GM23338 (cell line): ENCODE data around the gene SCIN. TPM values are rescaled to one million over a fixed set of nuclear protein-coding genes. Genes with fewer than 3 reads are reported as not detected.

Experiments used
- ATAC-seq: fragments of 200-7000 bp; cut with Tn5 transposase; 3 replicates; pipeline ENCODE4 v1.9.1; 2020
- DNase-seq: peaks from one replicate; pipeline ENCODE4 v3.0.0-alpha.2; 2015; ENCODE audit warnings: low spot score
- H2AFZ ChIP-seq: fragments of 200-600 bp; sonication (generic); 2 replicates; pipeline ENCODE4 v1.8.0; 2016; ENCODE audit warnings: antibody characterized with exemption, mild to moderate bottlenecking, moderate library complexity
- H3F3A ChIP-seq: fragments of 200-600 bp; sonication (generic); replicated peaks from 2 replicates; pipeline ENCODE4 v1.8.0; 2017; ENCODE audit warnings: antibody characterized with exemption, mixed run types, low read depth
- H3K27ac ChIP-seq: fragments of 200-600 bp; sonication (generic); 2 replicates; pipeline ENCODE4 v1.6.1; 2016; ENCODE audit warnings: low read depth
- H3K27me3 ChIP-seq: fragments of 200-600 bp; sonication (generic); 2 replicates; pipeline ENCODE4 v1.8.0; 2016; ENCODE audit warnings: mild to moderate bottlenecking, mixed run types, moderate library complexity; ENCODE audit not compliant: insufficient read depth
- H3K36me3 ChIP-seq: fragments of 200-600 bp; sonication (generic); 2 replicates; pipeline ENCODE4 v1.8.0; 2016; ENCODE audit warnings: mild to moderate bottlenecking; ENCODE audit not compliant: insufficient read depth
- H3K4me1 ChIP-seq: fragments of 200-600 bp; sonication (generic); 2 replicates; pipeline ENCODE4 v1.8.0; 2016; ENCODE audit warnings: mild to moderate bottlenecking, moderate library complexity; ENCODE audit not compliant: insufficient read depth
- H3K4me2 ChIP-seq: fragments of 200-600 bp; sonication (generic); 2 replicates; pipeline ENCODE4 v1.7.1; 2017; ENCODE audit warnings: mixed run types
- H3K4me3 ChIP-seq: fragments of 200-600 bp; sonication (generic); 2 replicates; pipeline ENCODE4 v1.6.1; 2016; ENCODE audit warnings: mixed run types
- H3K79me2 ChIP-seq: fragments of 200-600 bp; sonication (generic); replicated peaks from 2 replicates; pipeline ENCODE4 v1.8.0; 2017; ENCODE audit warnings: mild to moderate bottlenecking; ENCODE audit not compliant: insufficient read depth
- H3K9me2 ChIP-seq: fragments of 200-600 bp; sonication (generic); 2 replicates; pipeline ENCODE4 v1.8.0; 2017; ENCODE audit not compliant: insufficient read depth
- H4K20me1 ChIP-seq: fragments of 200-600 bp; sonication (generic); replicated peaks from 2 replicates; pipeline ENCODE4 v1.8.0; 2017; ENCODE audit warnings: mild to moderate bottlenecking; ENCODE audit not compliant: insufficient read depth
- H3K27ac Mint-ChIP-seq: 2 replicates; pipeline ENCODE4 v1.8.0; 2020; ENCODE audit warnings: inconsistent platforms, mild to moderate bottlenecking, moderate library complexity, mixed read lengths
- H3K27me3 Mint-ChIP-seq: 3 replicates; pipeline ENCODE4 v1.8.0; 2022; ENCODE audit warnings: low read depth, mild to moderate bottlenecking, moderate library complexity, mixed read lengths, inconsistent platforms; ENCODE audit not compliant: insufficient read depth, poor library complexity
- H3K36me3 Mint-ChIP-seq: 3 replicates; pipeline ENCODE4 v1.8.0; 2021; ENCODE audit warnings: low read depth, mild to moderate bottlenecking, inconsistent platforms, moderate library complexity, mixed read lengths
- H3K4me1 Mint-ChIP-seq: 3 replicates; pipeline ENCODE4 v1.8.0; 2020; ENCODE audit warnings: mild to moderate bottlenecking, inconsistent platforms, mixed read lengths
- H3K4me3 Mint-ChIP-seq: 3 replicates; pipeline ENCODE4 v1.8.0; 2021; ENCODE audit warnings: moderate library complexity, mild to moderate bottlenecking, inconsistent platforms, mixed read lengths
- H3K9me3 Mint-ChIP-seq: 3 replicates; pipeline ENCODE4 v1.8.0; 2020; ENCODE audit warnings: moderate library complexity, mild to moderate bottlenecking, inconsistent platforms, mixed read lengths
- CREB1 ChIP-seq: fragments of 250-450 bp; sonication (Bioruptor Pico); IDR thresholded peaks from 2 replicates; pipeline ENCODE4 v1.5.0; 2020; ENCODE audit warnings: low read depth, mild to moderate bottlenecking, moderate library complexity
- EZH2 ChIP-seq: fragments of 200-600 bp; sonication (generic); IDR thresholded peaks from one replicate; pipeline ENCODE4 v1.8.0; 2017; ENCODE audit warnings: antibody characterized with exemption, mild to moderate bottlenecking, low read depth; ENCODE audit not compliant: unreplicated experiment
- EZH2phosphoT487 ChIP-seq: fragments of 200-600 bp; sonication (generic); IDR thresholded peaks from one replicate; pipeline ENCODE4 v1.8.1; 2018; ENCODE audit warnings: antibody characterized with exemption; ENCODE audit not compliant: unreplicated experiment
- JUNB ChIP-seq: IDR thresholded peaks from one replicate; pipeline ENCODE4 v1.6.1; 2016; ENCODE audit warnings: antibody characterized with exemption; ENCODE audit not compliant: unreplicated experiment
- NANOG ChIP-seq: IDR thresholded peaks from 2 replicates; pipeline ENCODE4 v1.6.1; 2016; ENCODE audit warnings: antibody characterized with exemption, borderline replicate concordance
- POLR2AphosphoS5 ChIP-seq: IDR thresholded peaks from 2 replicates; pipeline ENCODE4 v1.6.1; 2016; ENCODE audit warnings: antibody characterized with exemption, low read depth
- STAT1 ChIP-seq: IDR thresholded peaks from one replicate; pipeline ENCODE4 v1.6.1; 2016; ENCODE audit warnings: antibody characterized with exemption; ENCODE audit not compliant: unreplicated experiment
- ZNF114 ChIP-seq: fragments of 250-450 bp; sonication (Bioruptor Pico); IDR thresholded peaks from 2 replicates; pipeline ENCODE4 v1.5.0; 2020; ENCODE audit warnings: mild to moderate bottlenecking, moderate library complexity
- polyA plus RNA-seq: library from polyadenylated mRNA; unstranded; fragments of >200 nt; fragmentation: Nextera tagmentation; extraction: Ambion mirVana; gene quantifications from 2 replicates; pipeline ENCODE4 v1.2.1, GENCODE V29; 2016
- total RNA-seq: library from RNA; depleted of rRNA; stranded (reverse); fragments of >200 nt; shearing (Covaris generic); gene quantifications from 2 replicates; pipeline ENCODE4 v1.2.3, GENCODE V29; 2014
- TF ChIP-seq, protein P1 (sequence below), 2 experiments: fragments of 200-600 bp in 1 of 2; sonication (generic) in 1 of 2; conservative IDR thresholded peaks; 2 replicates each; pipeline versions ENCODE4 v1.5.1 to v1.6.1; 2016 to 2017; ENCODE audit warnings: antibody characterized with exemption in 2 of 2, low read depth in 2 of 2, mild to moderate bottlenecking in 2 of 2, moderate library complexity in 1 of 2
- TF ChIP-seq, protein P2 (sequence below): IDR thresholded peaks from 2 replicates; pipeline ENCODE4 v1.6.1; 2016; ENCODE audit warnings: antibody characterized with exemption
- TF ChIP-seq, protein P3 (sequence below): IDR thresholded peaks from one replicate; pipeline ENCODE4 v1.6.1; 2018; ENCODE audit warnings: antibody characterized with exemption; ENCODE audit not compliant: unreplicated experiment
- TF ChIP-seq, protein P4 (sequence below): fragments of 250-450 bp; sonication (Bioruptor Pico); IDR thresholded peaks from 2 replicates; pipeline ENCODE4 v1.5.0; 2020; ENCODE audit warnings: mild to moderate bottlenecking, moderate library complexity

The SCIN gene
- total and polyA plus RNA-seq, 2 experiments from 2014 or later: 0.80 to 0.92 TPM

DNA sequence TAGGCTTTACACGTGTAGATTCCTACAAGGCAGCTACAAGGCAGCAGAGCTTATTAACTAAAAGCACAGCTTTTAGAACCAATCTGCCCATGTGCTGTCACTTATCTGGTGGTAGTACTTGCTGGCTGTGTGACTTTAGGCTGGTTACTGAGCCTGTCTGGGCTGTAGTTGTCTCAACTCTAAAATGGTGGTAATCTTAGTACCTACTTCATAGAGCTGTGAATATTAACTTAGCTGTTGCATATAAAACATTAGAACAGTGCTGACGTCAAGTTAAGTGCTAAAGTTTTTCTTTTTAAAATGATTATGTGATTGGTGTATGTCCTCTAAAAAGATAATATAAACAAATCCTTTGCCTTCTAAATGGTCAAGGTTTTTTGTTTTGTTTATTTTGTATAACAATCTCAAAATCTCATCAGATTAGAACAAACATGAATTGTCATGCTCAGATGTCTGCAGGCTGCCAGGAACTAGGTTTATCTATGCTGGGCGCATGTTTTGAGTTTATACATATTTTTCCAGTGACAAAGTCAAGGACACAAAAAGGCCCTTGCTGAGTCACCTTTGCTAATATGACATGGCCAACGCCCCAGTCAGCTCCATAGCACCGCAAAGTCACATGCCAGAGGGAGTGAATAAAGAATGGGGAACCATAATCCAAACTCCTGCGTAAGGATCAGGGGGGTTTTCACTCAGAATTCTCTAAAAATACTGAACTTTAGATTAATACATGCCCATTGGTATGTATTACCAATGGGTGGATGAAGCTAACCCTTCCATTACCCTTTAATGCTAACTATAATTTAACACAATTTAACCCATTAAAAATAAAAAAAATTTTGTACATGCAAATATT, 77.1 kb downstream of the SCIN start (continued):
- TF ChIP-seq JUNB (no peak), EZH2 (no peak), POLR2AphosphoS5 (no peak), NANOG (no peak), STAT1 (no peak)
- TF ChIP-seq, protein P1, sequence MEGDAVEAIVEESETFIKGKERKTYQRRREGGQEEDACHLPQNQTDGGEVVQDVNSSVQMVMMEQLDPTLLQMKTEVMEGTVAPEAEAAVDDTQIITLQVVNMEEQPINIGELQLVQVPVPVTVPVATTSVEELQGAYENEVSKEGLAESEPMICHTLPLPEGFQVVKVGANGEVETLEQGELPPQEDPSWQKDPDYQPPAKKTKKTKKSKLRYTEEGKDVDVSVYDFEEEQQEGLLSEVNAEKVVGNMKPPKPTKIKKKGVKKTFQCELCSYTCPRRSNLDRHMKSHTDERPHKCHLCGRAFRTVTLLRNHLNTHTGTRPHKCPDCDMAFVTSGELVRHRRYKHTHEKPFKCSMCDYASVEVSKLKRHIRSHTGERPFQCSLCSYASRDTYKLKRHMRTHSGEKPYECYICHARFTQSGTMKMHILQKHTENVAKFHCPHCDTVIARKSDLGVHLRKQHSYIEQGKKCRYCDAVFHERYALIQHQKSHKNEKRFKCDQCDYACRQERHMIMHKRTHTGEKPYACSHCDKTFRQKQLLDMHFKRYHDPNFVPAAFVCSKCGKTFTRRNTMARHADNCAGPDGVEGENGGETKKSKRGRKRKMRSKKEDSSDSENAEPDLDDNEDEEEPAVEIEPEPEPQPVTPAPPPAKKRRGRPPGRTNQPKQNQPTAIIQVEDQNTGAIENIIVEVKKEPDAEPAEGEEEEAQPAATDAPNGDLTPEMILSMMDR (conservative IDR thresholded peaks at IDR 0.05; ENCODE audit: low read depth in 2 of 2): no peak

GRCh38 chr7:12648704-12649261, 78.3 kb downstream of the SCIN start:
- no peaks in the 10 kb centered on the region for H3F3A ChIP-seq
- Mint-ChIP-seq H3K27me3 (no peaks in the 10 kb centered on the region), H3K4me1 (peaks cover 18% of the 10 kb centered on the region), H3K9me3 (no peaks in the 10 kb centered on the region), H3K27ac (no peak overlapping the region; the same call in 1 of the 2 replicates), H3K36me3 (no peaks in the 10 kb centered on the region), H3K4me3 (no peak overlapping the region)
- H3K9me2 ChIP-seq: no peaks in the 10 kb centered on the region
- no peaks in the 10 kb centered on the region for H4K20me1 ChIP-seq
- H3K79me2 ChIP-seq: no peaks in the 10 kb centered on the region
- H3K27ac ChIP-seq: no peak overlapping the region
- no peak for TF ChIP-seq CREB1
- no peak for TF ChIP-seq EZH2phosphoT487
- TF ChIP-seq EZH2: no peak
- TF ChIP-seq, protein P2, sequence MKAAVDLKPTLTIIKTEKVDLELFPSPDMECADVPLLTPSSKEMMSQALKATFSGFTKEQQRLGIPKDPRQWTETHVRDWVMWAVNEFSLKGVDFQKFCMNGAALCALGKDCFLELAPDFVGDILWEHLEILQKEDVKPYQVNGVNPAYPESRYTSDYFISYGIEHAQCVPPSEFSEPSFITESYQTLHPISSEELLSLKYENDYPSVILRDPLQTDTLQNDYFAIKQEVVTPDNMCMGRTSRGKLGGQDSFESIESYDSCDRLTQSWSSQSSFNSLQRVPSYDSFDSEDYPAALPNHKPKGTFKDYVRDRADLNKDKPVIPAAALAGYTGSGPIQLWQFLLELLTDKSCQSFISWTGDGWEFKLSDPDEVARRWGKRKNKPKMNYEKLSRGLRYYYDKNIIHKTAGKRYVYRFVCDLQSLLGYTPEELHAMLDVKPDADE: no peak
- TF ChIP-seq, protein P3, sequence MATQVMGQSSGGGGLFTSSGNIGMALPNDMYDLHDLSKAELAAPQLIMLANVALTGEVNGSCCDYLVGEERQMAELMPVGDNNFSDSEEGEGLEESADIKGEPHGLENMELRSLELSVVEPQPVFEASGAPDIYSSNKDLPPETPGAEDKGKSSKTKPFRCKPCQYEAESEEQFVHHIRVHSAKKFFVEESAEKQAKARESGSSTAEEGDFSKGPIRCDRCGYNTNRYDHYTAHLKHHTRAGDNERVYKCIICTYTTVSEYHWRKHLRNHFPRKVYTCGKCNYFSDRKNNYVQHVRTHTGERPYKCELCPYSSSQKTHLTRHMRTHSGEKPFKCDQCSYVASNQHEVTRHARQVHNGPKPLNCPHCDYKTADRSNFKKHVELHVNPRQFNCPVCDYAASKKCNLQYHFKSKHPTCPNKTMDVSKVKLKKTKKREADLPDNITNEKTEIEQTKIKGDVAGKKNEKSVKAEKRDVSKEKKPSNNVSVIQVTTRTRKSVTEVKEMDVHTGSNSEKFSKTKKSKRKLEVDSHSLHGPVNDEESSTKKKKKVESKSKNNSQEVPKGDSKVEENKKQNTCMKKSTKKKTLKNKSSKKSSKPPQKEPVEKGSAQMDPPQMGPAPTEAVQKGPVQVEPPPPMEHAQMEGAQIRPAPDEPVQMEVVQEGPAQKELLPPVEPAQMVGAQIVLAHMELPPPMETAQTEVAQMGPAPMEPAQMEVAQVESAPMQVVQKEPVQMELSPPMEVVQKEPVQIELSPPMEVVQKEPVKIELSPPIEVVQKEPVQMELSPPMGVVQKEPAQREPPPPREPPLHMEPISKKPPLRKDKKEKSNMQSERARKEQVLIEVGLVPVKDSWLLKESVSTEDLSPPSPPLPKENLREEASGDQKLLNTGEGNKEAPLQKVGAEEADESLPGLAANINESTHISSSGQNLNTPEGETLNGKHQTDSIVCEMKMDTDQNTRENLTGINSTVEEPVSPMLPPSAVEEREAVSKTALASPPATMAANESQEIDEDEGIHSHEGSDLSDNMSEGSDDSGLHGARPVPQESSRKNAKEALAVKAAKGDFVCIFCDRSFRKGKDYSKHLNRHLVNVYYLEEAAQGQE: no peak
- TF ChIP-seq ZNF114 (CRISPR knock-in tag): 0 out of 2 replicates have a peak, but pooled peaks have one; percentile 14
- TF ChIP-seq, protein P4, sequence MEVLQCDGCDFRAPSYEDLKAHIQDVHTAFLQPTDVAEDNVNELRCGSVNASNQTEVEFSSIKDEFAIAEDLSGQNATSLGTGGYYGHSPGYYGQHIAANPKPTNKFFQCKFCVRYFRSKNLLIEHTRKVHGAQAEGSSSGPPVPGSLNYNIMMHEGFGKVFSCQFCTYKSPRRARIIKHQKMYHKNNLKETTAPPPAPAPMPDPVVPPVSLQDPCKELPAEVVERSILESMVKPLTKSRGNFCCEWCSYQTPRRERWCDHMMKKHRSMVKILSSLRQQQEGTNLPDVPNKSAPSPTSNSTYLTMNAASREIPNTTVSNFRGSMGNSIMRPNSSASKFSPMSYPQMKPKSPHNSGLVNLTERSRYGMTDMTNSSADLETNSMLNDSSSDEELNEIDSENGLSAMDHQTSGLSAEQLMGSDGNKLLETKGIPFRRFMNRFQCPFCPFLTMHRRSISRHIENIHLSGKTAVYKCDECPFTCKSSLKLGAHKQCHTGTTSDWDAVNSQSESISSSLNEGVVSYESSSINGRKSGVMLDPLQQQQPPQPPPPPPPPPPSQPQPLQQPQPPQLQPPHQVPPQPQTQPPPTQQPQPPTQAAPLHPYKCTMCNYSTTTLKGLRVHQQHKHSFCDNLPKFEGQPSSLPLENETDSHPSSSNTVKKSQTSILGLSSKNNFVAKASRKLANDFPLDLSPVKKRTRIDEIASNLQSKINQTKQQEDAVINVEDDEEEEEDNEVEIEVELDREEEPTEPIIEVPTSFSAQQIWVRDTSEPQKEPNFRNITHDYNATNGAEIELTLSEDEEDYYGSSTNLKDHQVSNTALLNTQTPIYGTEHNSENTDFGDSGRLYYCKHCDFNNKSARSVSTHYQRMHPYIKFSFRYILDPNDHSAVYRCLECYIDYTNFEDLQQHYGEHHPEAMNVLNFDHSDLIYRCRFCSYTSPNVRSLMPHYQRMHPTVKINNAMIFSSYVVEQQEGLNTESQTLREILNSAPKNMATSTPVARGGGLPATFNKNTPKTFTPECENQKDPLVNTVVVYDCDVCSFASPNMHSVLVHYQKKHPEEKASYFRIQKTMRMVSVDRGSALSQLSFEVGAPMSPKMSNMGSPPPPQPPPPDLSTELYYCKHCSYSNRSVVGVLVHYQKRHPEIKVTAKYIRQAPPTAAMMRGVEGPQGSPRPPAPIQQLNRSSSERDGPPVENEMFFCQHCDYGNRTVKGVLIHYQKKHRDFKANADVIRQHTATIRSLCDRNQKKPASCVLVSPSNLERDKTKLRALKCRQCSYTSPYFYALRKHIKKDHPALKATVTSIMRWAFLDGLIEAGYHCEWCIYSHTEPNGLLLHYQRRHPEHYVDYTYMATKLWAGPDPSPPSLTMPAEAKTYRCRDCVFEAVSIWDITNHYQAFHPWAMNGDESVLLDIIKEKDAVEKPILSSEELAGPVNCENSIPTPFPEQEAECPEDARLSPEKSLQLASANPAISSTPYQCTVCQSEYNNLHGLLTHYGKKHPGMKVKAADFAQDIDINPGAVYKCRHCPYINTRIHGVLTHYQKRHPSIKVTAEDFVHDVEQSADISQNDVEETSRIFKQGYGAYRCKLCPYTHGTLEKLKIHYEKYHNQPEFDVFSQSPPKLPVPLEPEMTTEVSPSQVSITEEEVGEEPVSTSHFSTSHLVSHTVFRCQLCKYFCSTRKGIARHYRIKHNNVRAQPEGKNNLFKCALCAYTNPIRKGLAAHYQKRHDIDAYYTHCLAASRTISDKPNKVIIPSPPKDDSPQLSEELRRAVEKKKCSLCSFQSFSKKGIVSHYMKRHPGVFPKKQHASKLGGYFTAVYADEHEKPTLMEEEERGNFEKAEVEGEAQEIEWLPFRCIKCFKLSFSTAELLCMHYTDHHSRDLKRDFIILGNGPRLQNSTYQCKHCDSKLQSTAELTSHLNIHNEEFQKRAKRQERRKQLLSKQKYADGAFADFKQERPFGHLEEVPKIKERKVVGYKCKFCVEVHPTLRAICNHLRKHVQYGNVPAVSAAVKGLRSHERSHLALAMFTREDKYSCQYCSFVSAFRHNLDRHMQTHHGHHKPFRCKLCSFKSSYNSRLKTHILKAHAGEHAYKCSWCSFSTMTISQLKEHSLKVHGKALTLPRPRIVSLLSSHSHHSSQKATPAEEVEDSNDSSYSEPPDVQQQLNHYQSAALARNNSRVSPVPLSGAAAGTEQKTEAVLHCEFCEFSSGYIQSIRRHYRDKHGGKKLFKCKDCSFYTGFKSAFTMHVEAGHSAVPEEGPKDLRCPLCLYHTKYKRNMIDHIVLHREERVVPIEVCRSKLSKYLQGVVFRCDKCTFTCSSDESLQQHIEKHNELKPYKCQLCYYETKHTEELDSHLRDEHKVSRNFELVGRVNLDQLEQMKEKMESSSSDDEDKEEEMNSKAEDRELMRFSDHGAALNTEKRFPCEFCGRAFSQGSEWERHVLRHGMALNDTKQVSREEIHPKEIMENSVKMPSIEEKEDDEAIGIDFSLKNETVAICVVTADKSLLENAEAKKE (CRISPR knock-in tag): no peak
- peak; percentile 70 for ATAC-seq
- no peak overlapping the region for H3K4me3 ChIP-seq
- H2AFZ ChIP-seq: no peak overlapping the region
- DNase-seq: peak; percentile 47
- H3K36me3 ChIP-seq: no peaks in the 10 kb centered on the region
- H3K4me1 ChIP-seq: peaks cover 20% of the 10 kb centered on the region
- H3K27me3 ChIP-seq: no peaks in the 10 kb centered on the region
- no peak overlapping the region for H3K4me2 ChIP-seq
